Endothelial cell of umbilical vein (primary cell): Measurements from ENCODE around the gene KLC1. TPM values are rescaled to one million over a fixed set of nuclear protein-coding genes. Genes with fewer than 3 reads are reported as not detected.

ENCODE experiments used
- BruUV-seq: library from RNA; stranded (reverse); fragments of 400-500 nt; replicated peaks from 2 replicates; lab custom pipeline; 2021; lab: Mats Ljungman, UMichigan
- CTCF ChIA-PET: fragments of 300-600, 350-600 bp; sonication (Branson Sonifier 250); formaldehyde crosslinking; loops from one replicate; lab custom pipeline; 2021; ENCODE audit warnings: antibody characterized with exemption, inconsistent platforms; lab: Charles Lee
- POLR2A ChIA-PET: fragments of 300-600, 350-600 bp; sonication (Branson Sonifier 250); formaldehyde crosslinking; loops from one replicate; lab custom pipeline; 2021; ENCODE audit warnings: antibody characterized with exemption, inconsistent platforms; lab: Charles Lee
- DNase-seq: peaks from one replicate; pipeline ENCODE4 v3.0.0-alpha.2; 2011; ENCODE audit warnings: low read depth, low spot score
- FAIRE-seq: peaks from 2 replicates; lab custom pipeline; 2011; peaks lifted over from hg19 to GRCh38; lab: Jason Lieb, UNC
- H2AFZ ChIP-seq: 2 replicates; pipeline ENCODE4 v1.6.0; 2012; ENCODE audit warnings: low read depth, low read length, control low read depth, inconsistent platforms
- H3K27ac ChIP-seq: 2 replicates; pipeline ENCODE4 v1.5.1; 2011; ENCODE audit warnings: low read depth, mild to moderate bottlenecking, control low read depth, low read length, moderate library complexity; ENCODE audit not compliant: insufficient read depth
- H3K27me3 ChIP-seq, 2 experiments: 2 replicates each; pipeline versions ENCODE4 v1.6.0 to v1.6.1; 2011; ENCODE audit warnings: low read length in 2 of 2, mixed read lengths in 1 of 2; ENCODE audit not compliant: control insufficient read depth in 2 of 2, insufficient read depth in 2 of 2
- H3K36me3 ChIP-seq, 2 experiments: 2 replicates in 1 of 2; 3 replicates in 1 of 2; pipeline ENCODE4 v1.5.1; 2011; ENCODE audit warnings: low read length in 2 of 2, mild to moderate bottlenecking in 1 of 2, moderate library complexity in 1 of 2; ENCODE audit not compliant: control insufficient read depth in 2 of 2, insufficient read depth in 2 of 2; ENCODE audit errors: extremely low read depth in 1 of 2
- H3K4me1 ChIP-seq: 3 replicates; pipeline ENCODE4 v1.5.1; 2011; ENCODE audit warnings: mild to moderate bottlenecking, low read length; ENCODE audit not compliant: control insufficient read depth, insufficient read depth; ENCODE audit errors: extremely low read depth
- H3K4me2 ChIP-seq: 2 replicates; pipeline ENCODE4 v1.6.1; 2011; ENCODE audit warnings: low read length, control low read depth, mixed read lengths; ENCODE audit not compliant: insufficient read depth
- H3K4me3 ChIP-seq, 3 experiments: fragments of 200-600 bp in 1 of 3; sonication (generic), shearing (Covaris generic) in 1 of 3; replicated peaks in 1 of 3; 2 replicates each; pipeline ENCODE4 v1.5.1; 2011 to 2016; ENCODE audit warnings: control low read depth in 3 of 3, low read length in 3 of 3, mild to moderate bottlenecking in 2 of 3, inconsistent platforms in 1 of 3, low read depth in 1 of 3, moderate library complexity in 1 of 3; ENCODE audit not compliant: insufficient read depth in 1 of 3
- H3K79me2 ChIP-seq: 2 replicates; pipeline ENCODE4 v1.6.0; 2012; ENCODE audit warnings: low read length, inconsistent platforms; ENCODE audit not compliant: control insufficient read depth, insufficient read depth
- H3K9ac ChIP-seq: replicated peaks from 2 replicates; pipeline ENCODE3; 2011; ENCODE audit warnings: low read length, control low read depth; ENCODE audit not compliant: insufficient read depth; ENCODE audit errors: extremely low read depth
- H3K9me1 ChIP-seq: replicated peaks from 3 replicates; pipeline ENCODE4 v1.6.0; 2011; ENCODE audit warnings: mild to moderate bottlenecking, low read length; ENCODE audit not compliant: control insufficient read depth, insufficient read depth; ENCODE audit errors: extremely low read depth
- H3K9me3 ChIP-seq: replicated peaks from 2 replicates; pipeline ENCODE4 v1.5.1; 2012; ENCODE audit warnings: low read length, inconsistent platforms; ENCODE audit not compliant: control insufficient read depth, insufficient read depth
- H4K20me1 ChIP-seq: replicated peaks from 2 replicates; pipeline ENCODE3; 2011; ENCODE audit warnings: mild to moderate bottlenecking, low read length; ENCODE audit not compliant: control insufficient read depth, insufficient read depth; ENCODE audit errors: extremely low read depth
- CTCF ChIP-seq, 2 donors: IDR thresholded peaks; 1 replicate in 1 of 2; 2 replicates in 1 of 2; pipeline ENCODE4 v1.5.1; 2011; ENCODE audit warnings: low read length in 2 of 2, mild to moderate bottlenecking in 2 of 2, moderate library complexity in 2 of 2, control low read depth in 1 of 2, inconsistent platforms in 1 of 2, low read depth in 1 of 2; ENCODE audit not compliant: insufficient read depth in 1 of 2; ENCODE audit errors: extremely low read depth in 1 of 2
- EZH2 ChIP-seq: IDR thresholded peaks from 2 replicates; pipeline ENCODE4 v1.6.1; 2012; ENCODE audit warnings: borderline replicate concordance, low read depth, mild to moderate bottlenecking, moderate library complexity, low read length, inconsistent platforms; ENCODE audit not compliant: severe bottlenecking
- FOS ChIP-seq: IDR thresholded peaks from 2 replicates; pipeline ENCODE4 v1.6.1; 2011; ENCODE audit warnings: mild to moderate bottlenecking, low read length, moderate library complexity, borderline replicate concordance; ENCODE audit not compliant: insufficient read depth
- GATA2 ChIP-seq: IDR thresholded peaks from 2 replicates; pipeline ENCODE4 v1.7.0; 2011; ENCODE audit warnings: low read depth, mild to moderate bottlenecking, moderate library complexity, mixed read lengths, low read length; ENCODE audit not compliant: insufficient read length, insufficient read depth
- JUN ChIP-seq: IDR thresholded peaks from 2 replicates; pipeline ENCODE4 v1.6.1; 2011; ENCODE audit warnings: borderline replicate concordance, low read depth; ENCODE audit not compliant: insufficient read length, insufficient read depth
- MAX ChIP-seq: IDR thresholded peaks from 2 replicates; pipeline ENCODE4 v1.6.1; 2011; ENCODE audit not compliant: insufficient read depth, insufficient read length
- POLR2A ChIP-seq: IDR thresholded peaks from 2 replicates; pipeline ENCODE4 v1.6.1; 2012; ENCODE audit warnings: low read depth, mild to moderate bottlenecking, control low read depth, low read length
- dilution Hi-C: fragments of 300-500 bp; cut with MboI; formaldehyde crosslinking; loops from one replicate; pipeline ENCODE4 v1.15.0; 2019; ENCODE audit warnings: low sequenced_read_pairs; ENCODE audit not compliant: extremely low pct_ligation_motif_present
- intact Hi-C: fragments of 100-400 bp; cut with micrococcal nuclease; formaldehyde crosslinking; loops from one replicate; pipeline ENCODE4 v1.10.0; 2022
- polyA plus RNA-seq, 4 experiments: library from polyadenylated mRNA; depleted of rRNA in 3 of 4; stranded (reverse) in 3 of 4; unstranded in 1 of 4; fragments of >200 nt; gene quantifications; 2 replicates each; pipeline versions ENCODE4 v1.2.1 to v1.2.3, GENCODE V29; 2011 to 2012; ENCODE audit warnings: missing spikeins in 1 of 4
- total RNA-seq: library from RNA; stranded (reverse); gene quantifications from 2 replicates; pipeline ENCODE4 v1.2.3, GENCODE V29; 2021

KLC1 gene
- total and polyA plus RNA-seq, 2 donors (not counting 3 experiments of a cell fraction or from before 2014, with no cell fraction given), result 124 to 233 TPM

DNA sequence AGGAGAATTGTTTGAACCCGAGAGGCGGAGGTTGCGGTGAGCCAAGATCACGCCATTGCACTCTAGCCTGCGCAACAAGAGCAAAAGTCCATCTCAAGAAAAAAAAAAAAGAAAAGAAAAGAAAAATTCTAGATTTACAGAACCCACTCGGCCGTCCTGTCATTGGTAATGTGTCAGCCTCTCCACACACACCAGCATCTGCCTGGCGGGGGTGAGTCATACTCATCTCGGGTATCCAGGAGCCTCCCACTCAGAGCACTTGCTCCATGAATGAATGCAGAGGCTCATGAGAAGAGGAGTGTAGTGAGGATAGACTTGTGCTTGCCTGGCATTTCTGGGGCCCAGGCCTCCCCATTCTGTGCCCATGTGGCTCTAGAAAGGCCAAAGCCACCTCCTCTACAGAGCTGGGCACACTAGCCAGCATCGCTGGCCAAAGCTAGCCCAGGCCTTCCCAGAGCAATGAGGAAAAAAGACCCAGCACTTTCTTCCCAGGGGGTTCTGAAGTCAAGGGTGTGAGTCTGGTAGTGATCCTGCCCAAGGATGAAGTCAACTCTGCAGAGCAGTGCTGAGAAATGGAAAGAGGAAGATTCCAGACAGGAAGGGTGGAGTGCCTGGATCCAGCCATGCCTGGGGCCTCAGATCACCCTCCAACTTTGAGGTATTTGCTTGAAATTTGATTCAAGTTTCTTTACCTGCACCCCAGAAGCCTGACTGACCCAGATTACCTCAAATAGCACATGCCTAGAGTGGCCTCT is 31.2 kb upstream of the KLC1 start:
- H3K27me3 ChIP-seq, result no peaks in the 10 kb centered on the region
- ChIA-PET POLR2A (no interaction called here), CTCF (no interaction called here)
- H3K9me1 ChIP-seq, result no peaks in the 10 kb centered on the region
- no peak overlapping the region for H3K9ac ChIP-seq
- H3K9me3 ChIP-seq, result no peaks in the 10 kb centered on the region
- no peak for TF ChIP-seq GATA2
- TF ChIP-seq CTCF (IDR thresholded peaks at IDR 0.05; ENCODE audit: extremely low read depth in 1 of 2, insufficient read depth in 1 of 2, low read depth in 1 of 2, low read length in 2 of 2), result no peak
- no peak for TF ChIP-seq POLR2A
- TF ChIP-seq FOS, result peak; percentile 40
- TF ChIP-seq MAX, result no peak
- TF ChIP-seq JUN, result no peak
- TF ChIP-seq EZH2, result no peak
- BruUV-seq, result no TSS peak
- no peak overlapping the region for H3K4me2 ChIP-seq
- H3K4me1 ChIP-seq, result peaks cover 3% of the 10 kb centered on the region
- no peak overlapping the region for H3K27ac ChIP-seq
- no peak overlapping the region for H3K4me3 ChIP-seq
- no peak for DNase-seq
- no peaks in the 10 kb centered on the region for H3K36me3 ChIP-seq
- H2AFZ ChIP-seq, result no peak overlapping the region
- intact Hi-C loops, result no loop called here
- no peaks in the 10 kb centered on the region for H3K79me2 ChIP-seq
- H4K20me1 ChIP-seq, result no peaks in the 10 kb centered on the region
- dilution Hi-C loops, result no loop called here
- FAIRE-seq, result no peak
